Activated CD8-positive, alpha-beta T cell treated with anti-CD3 and anti-CD28 coated beads for 36 hours (primary cell): Measurements from ENCODE around the gene AGL. TPM values are rescaled to one million over a fixed set of nuclear protein-coding genes. Genes with fewer than 3 reads are reported as not detected.

ENCODE experiments used
- ATAC-seq: fragments of 200-7000 bp; cut with Tn5 transposase; one replicate; pipeline ENCODE4 v1.10.0; 2021; ENCODE audit warnings: mild to moderate bottlenecking, moderate library complexity
- CTCF ChIA-PET: fragments of 350-600 bp; sonication (Branson Sonifier 250); formaldehyde crosslinking; loops from one replicate; lab custom pipeline; 2021; ENCODE audit warnings: antibody characterized with exemption; lab: Charles Lee
- POLR2A ChIA-PET: fragments of 350-600 bp; sonication (Branson Sonifier 250); formaldehyde crosslinking; loops from one replicate; lab custom pipeline; 2021; ENCODE audit warnings: antibody characterized with exemption; lab: Charles Lee
- DNase-seq: peaks from one replicate; pipeline ENCODE4 v3.0.0-alpha.2; 2020
- H3K27ac Mint-ChIP-seq: one replicate; pipeline ENCODE4 v1.8.0; 2021; ENCODE audit warnings: mild to moderate bottlenecking, mixed read lengths
- H3K27me3 Mint-ChIP-seq: one replicate; pipeline ENCODE4 v1.8.0; 2021; ENCODE audit warnings: mixed read lengths
- H3K36me3 Mint-ChIP-seq: one replicate; pipeline ENCODE4 v1.8.0; 2021; ENCODE audit warnings: low read depth, mixed read lengths
- H3K4me1 Mint-ChIP-seq: one replicate; pipeline ENCODE4 v1.8.0; 2021; ENCODE audit warnings: low read depth, mixed read lengths
- H3K4me3 Mint-ChIP-seq: one replicate; pipeline ENCODE4 v1.8.0; 2021; ENCODE audit warnings: mild to moderate bottlenecking, moderate library complexity, mixed read lengths
- H3K9me3 Mint-ChIP-seq: one replicate; pipeline ENCODE4 v1.8.0; 2021; ENCODE audit warnings: mixed read lengths
- intact Hi-C: fragments of 100-400 bp; cut with micrococcal nuclease; formaldehyde crosslinking; loops from one replicate; pipeline ENCODE4 v1.10.0; 2022
- total RNA-seq, 2 experiments: library from RNA; stranded (reverse); gene quantifications; one replicate each; pipeline ENCODE4 v1.2.3, GENCODE V29; 2021
- TF ChIP-seq, protein P1 (sequence below): fragments of 200-600 bp; IDR thresholded peaks from one replicate; pipeline ENCODE4 v1.8.0; 2022; ENCODE audit warnings: antibody characterized with exemption, mild to moderate bottlenecking

Gene AGL
- total RNA-seq, 2 experiments from 2014 or later, result 14.2 to 14.5 TPM

DNA sequence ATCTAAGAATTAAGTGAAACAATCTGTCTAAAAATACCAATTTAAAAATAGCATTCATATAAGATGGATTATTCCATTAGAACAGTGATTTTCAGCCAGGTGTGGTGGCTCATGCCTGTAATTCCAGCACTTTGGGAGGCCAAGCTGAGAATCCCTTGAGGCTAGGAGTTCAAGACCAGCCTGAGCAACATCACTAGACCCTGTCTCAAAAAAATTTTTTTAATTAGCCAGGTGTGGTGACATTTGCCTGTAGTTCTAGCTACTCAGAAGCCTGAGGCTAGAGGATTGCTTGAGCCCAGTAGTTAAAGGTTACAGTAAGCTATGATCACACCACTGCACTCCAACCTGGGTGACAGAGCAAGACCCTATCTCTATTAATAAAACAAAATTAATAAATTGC, 84.6 kb downstream of the AGL start:
- ChIA-PET CTCF (no interaction called here), POLR2A (no interaction called here)

DNA sequence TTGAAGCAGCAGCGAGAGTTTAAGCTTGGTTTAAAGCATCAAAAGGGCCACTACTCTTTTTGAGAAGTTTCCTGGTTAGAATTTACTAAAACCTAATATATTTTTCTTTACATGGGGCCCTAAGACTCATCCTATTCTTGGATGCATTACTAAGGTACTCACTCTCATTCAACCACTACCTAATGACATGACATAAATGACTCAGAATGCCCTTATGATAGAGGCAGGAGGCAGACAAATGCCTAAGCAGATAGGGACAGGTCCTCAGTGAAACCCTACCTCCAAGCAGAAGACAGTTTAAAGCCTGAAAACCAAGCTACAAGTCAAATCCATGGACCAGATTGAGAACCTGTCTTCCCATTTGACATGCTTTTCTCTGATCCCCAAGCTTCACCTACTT, 85.4 kb downstream of the AGL start:
- TF ChIP-seq, protein P1, sequence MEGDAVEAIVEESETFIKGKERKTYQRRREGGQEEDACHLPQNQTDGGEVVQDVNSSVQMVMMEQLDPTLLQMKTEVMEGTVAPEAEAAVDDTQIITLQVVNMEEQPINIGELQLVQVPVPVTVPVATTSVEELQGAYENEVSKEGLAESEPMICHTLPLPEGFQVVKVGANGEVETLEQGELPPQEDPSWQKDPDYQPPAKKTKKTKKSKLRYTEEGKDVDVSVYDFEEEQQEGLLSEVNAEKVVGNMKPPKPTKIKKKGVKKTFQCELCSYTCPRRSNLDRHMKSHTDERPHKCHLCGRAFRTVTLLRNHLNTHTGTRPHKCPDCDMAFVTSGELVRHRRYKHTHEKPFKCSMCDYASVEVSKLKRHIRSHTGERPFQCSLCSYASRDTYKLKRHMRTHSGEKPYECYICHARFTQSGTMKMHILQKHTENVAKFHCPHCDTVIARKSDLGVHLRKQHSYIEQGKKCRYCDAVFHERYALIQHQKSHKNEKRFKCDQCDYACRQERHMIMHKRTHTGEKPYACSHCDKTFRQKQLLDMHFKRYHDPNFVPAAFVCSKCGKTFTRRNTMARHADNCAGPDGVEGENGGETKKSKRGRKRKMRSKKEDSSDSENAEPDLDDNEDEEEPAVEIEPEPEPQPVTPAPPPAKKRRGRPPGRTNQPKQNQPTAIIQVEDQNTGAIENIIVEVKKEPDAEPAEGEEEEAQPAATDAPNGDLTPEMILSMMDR, result no peak
- ATAC-seq, result no peak
- DNase-seq, result no peak
- Mint-ChIP-seq H3K9me3 (no peaks in the 10 kb centered on the region), H3K27me3 (peaks cover 5% of the 10 kb centered on the region), H3K27ac (no peak overlapping the region), H3K4me3 (no peak overlapping the region), H3K4me1 (no peaks in the 10 kb centered on the region), H3K36me3 (no peaks in the 10 kb centered on the region)
- ChIA-PET CTCF (no interaction called here), POLR2A (no interaction called here)
- intact Hi-C loops, result no loop called here

More for the DNA sequence above, 84.6 kb downstream of the AGL start:
- Mint-ChIP-seq H3K27ac (no peak overlapping the region), H3K36me3 (no peaks in the 10 kb centered on the region), H3K27me3 (peaks cover 5% of the 10 kb centered on the region), H3K9me3 (no peaks in the 10 kb centered on the region), H3K4me3 (no peak overlapping the region), H3K4me1 (no peaks in the 10 kb centered on the region)
- ATAC-seq (no peak), DNase-seq (no peak)
- intact Hi-C loops, result no loop called here
- TF ChIP-seq, protein P1, result no peak

DNA sequence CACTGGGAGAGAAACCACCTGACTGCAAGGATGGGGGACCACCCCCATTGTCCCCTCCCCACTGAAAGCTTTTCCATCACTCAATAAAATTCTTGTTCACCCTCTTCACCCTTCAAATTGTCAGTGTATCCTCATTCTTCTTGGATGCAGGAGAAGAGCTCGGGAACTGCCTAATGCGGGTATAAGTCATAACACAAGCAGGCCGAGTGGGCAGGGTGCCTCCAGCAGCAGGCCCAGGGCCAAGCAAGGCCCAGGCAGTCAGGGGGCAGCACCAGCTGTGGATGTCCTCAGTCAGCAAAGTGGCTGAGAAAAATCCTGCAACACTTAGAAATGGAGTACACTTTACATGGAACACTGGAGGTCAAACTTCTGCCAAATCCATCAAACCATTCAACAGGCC, 85.9 kb downstream of the AGL start:
- CTCF ChIA-PET, result no interaction called here
- no peak for DNase-seq
- POLR2A ChIA-PET, result no interaction called here
- ATAC-seq, result no peak
- Mint-ChIP-seq H3K4me3 (no peak overlapping the region), H3K27ac (no peak overlapping the region), H3K36me3 (no peaks in the 10 kb centered on the region), H3K27me3 (peaks cover 5% of the 10 kb centered on the region), H3K9me3 (no peaks in the 10 kb centered on the region), H3K4me1 (no peaks in the 10 kb centered on the region)
- TF ChIP-seq, protein P1, result no peak
- intact Hi-C loops, result no loop called here

DNA sequence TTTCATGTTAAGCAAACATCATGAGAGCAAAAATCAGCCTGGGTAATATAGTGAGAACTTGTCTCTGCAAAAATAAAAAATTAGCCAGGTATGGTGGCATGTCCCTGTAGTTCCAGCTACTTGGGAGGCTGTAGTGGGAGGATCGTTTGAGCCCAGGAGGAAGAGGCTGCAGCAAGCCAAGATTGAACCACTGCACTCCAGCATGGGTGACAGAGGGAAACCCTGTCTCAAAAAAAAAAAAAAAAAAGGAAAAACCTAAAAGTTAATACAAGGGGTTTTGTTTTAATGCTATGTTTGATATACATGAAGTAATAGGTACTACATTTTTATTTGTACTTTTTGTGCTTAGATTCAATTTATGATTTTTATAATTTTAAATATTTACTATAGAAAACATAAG, 92.6 kb downstream of the AGL start:
- no peaks in the 10 kb centered on the region for H3K4me1 Mint-ChIP-seq
- CTCF ChIA-PET, result no interaction called here
- no peaks in the 10 kb centered on the region for H3K27me3 Mint-ChIP-seq
- intact Hi-C loops, result no loop called here
- H3K27ac Mint-ChIP-seq, result no peak overlapping the region
- no peak overlapping the region for H3K4me3 Mint-ChIP-seq
- no peaks in the 10 kb centered on the region for H3K9me3 Mint-ChIP-seq
- TF ChIP-seq, protein P1, result no peak
- H3K36me3 Mint-ChIP-seq, result no peaks in the 10 kb centered on the region
- POLR2A ChIA-PET, result no interaction called here
- no peak for DNase-seq
- ATAC-seq, result no peak

DNA sequence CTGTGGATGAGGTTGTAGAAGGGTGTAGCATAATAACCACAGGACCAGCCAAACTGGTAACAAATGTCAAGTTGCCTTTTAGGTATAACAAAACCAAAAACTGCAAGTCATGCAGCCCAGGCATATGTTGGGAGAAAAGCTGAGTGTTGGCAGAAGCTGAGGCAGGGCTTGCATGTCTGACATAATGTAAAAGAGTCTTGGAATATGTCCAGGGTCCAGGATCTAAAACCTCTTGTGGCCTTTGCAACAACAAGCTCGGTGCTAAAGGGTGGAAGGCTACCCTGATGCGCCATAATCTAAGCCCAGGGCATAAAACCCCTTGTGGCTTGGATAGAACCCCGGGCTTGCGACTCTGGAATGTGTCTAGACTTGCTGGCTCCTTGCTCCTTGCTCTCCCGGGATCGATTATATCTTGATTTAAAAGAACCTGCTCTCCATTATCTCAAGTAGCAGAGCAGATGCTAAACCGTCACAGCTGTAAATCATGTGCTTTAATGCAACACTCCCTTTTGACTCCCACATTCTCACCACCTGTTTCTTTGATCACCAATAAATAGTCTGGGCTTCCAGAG, 93.1 kb downstream of the AGL start:
- H3K36me3 Mint-ChIP-seq, result no peaks in the 10 kb centered on the region
- no peaks in the 10 kb centered on the region for H3K9me3 Mint-ChIP-seq
- TF ChIP-seq, protein P1, result no peak
- ATAC-seq (no peak), DNase-seq (no peak)
- H3K4me3 Mint-ChIP-seq, result no peak overlapping the region
- intact Hi-C loops, result no loop called here
- no peak overlapping the region for H3K27ac Mint-ChIP-seq
- ChIA-PET POLR2A (no interaction called here), CTCF (no interaction called here)
- H3K27me3 Mint-ChIP-seq, result no peaks in the 10 kb centered on the region
- H3K4me1 Mint-ChIP-seq, result no peaks in the 10 kb centered on the region
